HepG2 (cell line): ENCODE measurements around the gene FGF2. TPM values are rescaled to one million over a fixed set of nuclear protein-coding genes. Genes with fewer than 3 reads are reported as not detected.

Experiments used
- ATAC-seq: fragments of 200-7000 bp; cut with Tn5 transposase; 3 replicates; pipeline ENCODE4 v1.9.1; 2020; ENCODE audit warnings: mild to moderate bottlenecking, moderate library complexity
- BruUV-seq: library from RNA; stranded (reverse); fragments of 400-500 nt; replicated peaks from 2 replicates; lab custom pipeline; 2021; lab: Mats Ljungman, UMichigan
- CTCF ChIA-PET: fragments of 300-600 bp; formaldehyde crosslinking; extraction: SDS; loops from one replicate; lab custom pipeline; 2021; ENCODE audit warnings: low total read pairs, inconsistent platforms, low intra/inter-chr PET ratio; lab: Yijun Ruan, JAX
- POLR2A ChIA-PET: fragments of 350-600 bp; sonication (Branson Sonifier 250); formaldehyde crosslinking; loops from one replicate; lab custom pipeline; 2020; ENCODE audit warnings: antibody characterized with exemption, inconsistent platforms; lab: Yijun Ruan, JAX
- DNase-seq: peaks from one replicate; pipeline ENCODE4 v3.0.0-alpha.2; 2015; ENCODE audit warnings: low spot score
- FAIRE-seq: peaks from 3 replicates; lab custom pipeline; 2011; peaks lifted over from hg19 to GRCh38; lab: Jason Lieb, UNC
- H2AFZ ChIP-seq: one replicate; pipeline ENCODE4 v1.6.1; 2011; ENCODE audit warnings: low read length, inconsistent platforms
- H3K27ac ChIP-seq: fragments of 300-600 bp; 3 replicates; pipeline ENCODE4 v1.8.0; 2011; ENCODE audit warnings: mixed run types, mild to moderate bottlenecking, mixed read lengths, low read length, inconsistent platforms; ENCODE audit not compliant: insufficient read depth; ENCODE audit errors: extremely low read length
- H3K27me3 ChIP-seq, 2 experiments: fragments of 200-600 bp in 1 of 2; 2 replicates in 1 of 2; 3 replicates in 1 of 2; pipeline versions ENCODE4 v1.6.0 to v1.8.0; 2011; ENCODE audit warnings: low read length in 2 of 2, mild to moderate bottlenecking in 2 of 2, moderate library complexity in 2 of 2, inconsistent platforms in 1 of 2; ENCODE audit not compliant: insufficient read depth in 2 of 2, control insufficient read depth in 1 of 2
- H3K36me3 ChIP-seq, 2 experiments: fragments of 200-600 bp in 1 of 2; replicated peaks in 1 of 2; 2 replicates in 1 of 2; 3 replicates in 1 of 2; pipeline versions ENCODE4 v1.5.1 to v1.8.0; 2011; ENCODE audit warnings: low read length in 2 of 2, inconsistent platforms in 1 of 2; ENCODE audit not compliant: insufficient read depth in 2 of 2, control insufficient read depth in 1 of 2
- H3K4me1 ChIP-seq: 2 replicates; pipeline ENCODE4 v1.5.1; 2012; ENCODE audit warnings: low read length, inconsistent platforms; ENCODE audit not compliant: insufficient read depth
- H3K4me2 ChIP-seq: 2 replicates; pipeline ENCODE4 v1.6.0; 2011; ENCODE audit warnings: low read depth, low read length, inconsistent platforms
- H3K4me3 ChIP-seq, 3 experiments: fragments of 200-600 bp in 1 of 3; sonication (generic), shearing (Covaris generic) in 1 of 3; replicated peaks in 1 of 3; 2 replicates each; pipeline ENCODE4 v1.5.1; 2011 to 2016; ENCODE audit warnings: low read length in 3 of 3, inconsistent platforms in 2 of 3, low read depth in 2 of 3, mild to moderate bottlenecking in 2 of 3, control low read depth in 1 of 3, mixed read lengths in 1 of 3; ENCODE audit not compliant: insufficient read depth in 1 of 3
- H3K79me2 ChIP-seq: one replicate; pipeline ENCODE4 v1.6.1; 2011; ENCODE audit warnings: low read length, inconsistent platforms; ENCODE audit not compliant: insufficient read depth
- H3K9ac ChIP-seq: 2 replicates; pipeline ENCODE4 v1.6.0; 2011; ENCODE audit warnings: mild to moderate bottlenecking, low read depth, low read length, inconsistent platforms; ENCODE audit not compliant: insufficient read depth
- H3K9me3 ChIP-seq: 2 replicates; pipeline ENCODE4 v1.5.1; 2012; ENCODE audit warnings: mild to moderate bottlenecking, low read length
- H4K20me1 ChIP-seq: 2 replicates; pipeline ENCODE4 v1.6.0; 2011; ENCODE audit warnings: inconsistent platforms, mild to moderate bottlenecking, low read length, moderate library complexity; ENCODE audit not compliant: insufficient read depth
- CAMTA2 ChIP-seq: sonication (generic); formaldehyde crosslinking; IDR thresholded peaks from 2 replicates; pipeline ENCODE4 v1.4.0; 2020; ENCODE audit warnings: mild to moderate bottlenecking, missing genetic modification reagents, borderline replicate concordance
- CENPX ChIP-seq: sonication (generic); formaldehyde crosslinking; IDR thresholded peaks from 2 replicates; pipeline ENCODE4 v1.9.0; 2021; ENCODE audit warnings: mild to moderate bottlenecking, missing genetic modification reagents, moderate library complexity
- CREB3 ChIP-seq: sonication (generic); formaldehyde crosslinking; IDR thresholded peaks from 2 replicates; pipeline ENCODE4 v1.5.0; 2020; ENCODE audit warnings: missing genetic modification reagents
- GATAD2A ChIP-seq: IDR thresholded peaks from 2 replicates; pipeline ENCODE4 v1.6.1; 2016
- NCOR1 ChIP-seq: fragments of 200-600 bp; sonication (generic); IDR thresholded peaks from 2 replicates; pipeline ENCODE4 v1.7.0; 2017; ENCODE audit warnings: antibody characterized with exemption, low read length, borderline replicate concordance
- PLSCR1 ChIP-seq: sonication (generic); formaldehyde crosslinking; IDR thresholded peaks from 2 replicates; pipeline ENCODE4 v1.5.0; 2020; ENCODE audit warnings: missing genetic modification reagents, mild to moderate bottlenecking, borderline replicate concordance
- PTBP1 ChIP-seq: fragments of 200-400 bp; formaldehyde crosslinking; IDR thresholded peaks from 2 replicates; pipeline ENCODE4 v1.6.1; 2018; ENCODE audit warnings: low read length, low read depth; ENCODE audit not compliant: poor library complexity, severe bottlenecking
- RFX5 ChIP-seq: IDR thresholded peaks from 2 replicates; pipeline ENCODE4 v1.6.1; 2011; ENCODE audit warnings: low read depth, low read length, improper control_type of control experiment
- SIX4 ChIP-seq: sonication (generic); formaldehyde crosslinking; IDR thresholded peaks from 2 replicates; pipeline ENCODE4 v1.4.0; 2020; ENCODE audit warnings: missing genetic modification reagents
- ZNF136 ChIP-seq: sonication (generic); formaldehyde crosslinking; IDR thresholded peaks from 2 replicates; pipeline ENCODE4 v1.8.1; 2022; ENCODE audit warnings: low read depth, mild to moderate bottlenecking, moderate library complexity, missing genetic modification reagents
- ZNF24 ChIP-seq: fragments of 450-650 bp; IDR thresholded peaks from 2 replicates; pipeline ENCODE4 v1.6.1; 2017; ENCODE audit warnings: antibody characterized with exemption, mild to moderate bottlenecking
- ZNF713 ChIP-seq: sonication (generic); formaldehyde crosslinking; IDR thresholded peaks from 2 replicates; pipeline ENCODE4 v1.4.0; 2020; ENCODE audit warnings: mild to moderate bottlenecking, missing genetic modification reagents
- WGBS: methylation state at CpG from one replicate; pipeline ENCODE4 v1.1.6; 2017; ENCODE audit warnings: low lambda C conversion rate; 5-methylcytosine and 5-hydroxymethylcytosine counted together
- in situ Hi-C: cut with HindIII; loops from 2 replicates; pipeline ENCODE4 v1.10.0; 2017; ENCODE audit warnings: low pct_unique_long_range_greater_than_20kb; ENCODE audit not compliant: extremely low pct_ligation_motif_present
- intact Hi-C: fragments of 100-400 bp; cut with micrococcal nuclease; formaldehyde crosslinking; loops from one replicate; pipeline ENCODE4 v1.10.0; 2022; ENCODE audit not compliant: unreplicated experiment
- polyA plus RNA-seq, 8 experiments: library from polyadenylated mRNA; depleted of rRNA in 3 of 8; stranded (reverse) in 7 of 8; unstranded in 1 of 8; fragments of >200 nt; fragmentation: Illumina TruSeq in 4 of 8; extraction: Trizol in 4 of 8; gene quantifications; 2 replicates each; pipeline versions ENCODE4 v1.2.1 to v1.2.3, GENCODE V29; 2011 to 2016; ENCODE audit warnings: low read depth in 4 of 8, missing spikeins in 1 of 8, mixed read lengths in 1 of 8; ENCODE audit not compliant: insufficient read depth in 1 of 8
- total RNA-seq, 5 experiments: library from RNA; depleted of rRNA; stranded (reverse); fragments of >200 nt; fragmentation: Illumina TruSeq; extraction: Trizol; gene quantifications; 2 replicates each; pipeline ENCODE4 v1.2.3, GENCODE V29; 2016; ENCODE audit warnings: low read depth in 1 of 5
- TF ChIP-seq, protein P1 (sequence below): sonication (generic); formaldehyde crosslinking; IDR thresholded peaks from 2 replicates; pipeline ENCODE4 v1.4.0; 2020; ENCODE audit warnings: missing genetic modification reagents
- TF ChIP-seq, protein P2 (sequence below): sonication (generic); formaldehyde crosslinking; IDR thresholded peaks from 2 replicates; pipeline ENCODE4 v1.4.0; 2020; ENCODE audit warnings: missing genetic modification reagents

Gene FGF2
- total and polyA plus RNA-seq, 2 of the 13 experiments (the other 11 are each of a cell fraction or from before 2014, with no cell fraction given) = 0.01 to 0.02 TPM

DNA sequence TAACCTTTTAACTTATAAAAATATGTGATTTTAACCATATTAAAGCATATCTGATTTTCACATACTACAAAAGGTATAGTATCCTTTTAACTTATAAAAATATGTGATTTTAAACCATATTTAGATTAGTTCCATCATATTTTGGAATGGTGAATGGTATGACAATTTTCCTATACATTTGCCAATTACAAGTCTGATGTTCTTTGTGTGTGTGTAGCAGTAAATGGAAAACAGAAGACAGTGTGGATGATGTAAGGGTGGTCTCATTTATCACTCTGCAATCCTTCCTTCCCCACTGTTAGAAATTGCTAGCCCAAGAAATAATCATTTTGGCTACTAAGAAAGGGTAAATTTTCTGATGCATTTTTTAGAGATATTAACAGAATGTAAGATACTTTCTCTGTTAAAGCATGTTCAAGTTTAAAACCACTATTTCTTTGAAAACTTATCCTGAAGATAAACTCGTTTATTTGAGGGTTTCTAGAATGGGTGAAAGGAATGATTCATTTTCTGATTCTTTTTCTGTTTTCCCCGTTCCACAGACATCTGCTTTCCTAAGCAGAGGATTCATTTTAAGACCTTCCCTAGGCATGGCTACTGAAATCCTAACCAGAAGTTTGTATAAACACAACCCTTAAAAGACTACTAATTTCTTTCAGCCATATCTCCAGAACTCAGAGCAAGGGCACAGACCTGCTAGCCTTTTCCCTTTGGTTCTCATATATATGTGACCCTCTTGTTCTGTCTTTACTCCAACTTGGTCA, 74.8 kb downstream of the FGF2 start:
- no peak overlapping the region for H3K27ac ChIP-seq
- H4K20me1 ChIP-seq = no peaks in the 10 kb centered on the region
- no peaks in the 10 kb centered on the region for H3K36me3 ChIP-seq
- H3K4me3 ChIP-seq = no peak overlapping the region
- ChIA-PET CTCF (no interaction called here), POLR2A (no interaction called here)
- no TSS peak for BruUV-seq
- H3K27me3 ChIP-seq = no peaks in the 10 kb centered on the region
- in situ Hi-C loops (no loop called here), intact Hi-C loops (no loop called here)
- WGBS = 78% methylated on average over 2 of the region's 2 CpGs
- H3K4me1 ChIP-seq = no peaks in the 10 kb centered on the region
- no peak overlapping the region for H3K4me2 ChIP-seq
- no peaks in the 10 kb centered on the region for H3K9me3 ChIP-seq
- FAIRE-seq (no peak), ATAC-seq (no peak), DNase-seq (no peak)
- H3K79me2 ChIP-seq = no peaks in the 10 kb centered on the region
- no peak overlapping the region for H3K9ac ChIP-seq
- H2AFZ ChIP-seq = no peak overlapping the region
- no peak for TF ChIP-seq ZNF136
- no peak for TF ChIP-seq PTBP1
- TF ChIP-seq, protein P1, sequence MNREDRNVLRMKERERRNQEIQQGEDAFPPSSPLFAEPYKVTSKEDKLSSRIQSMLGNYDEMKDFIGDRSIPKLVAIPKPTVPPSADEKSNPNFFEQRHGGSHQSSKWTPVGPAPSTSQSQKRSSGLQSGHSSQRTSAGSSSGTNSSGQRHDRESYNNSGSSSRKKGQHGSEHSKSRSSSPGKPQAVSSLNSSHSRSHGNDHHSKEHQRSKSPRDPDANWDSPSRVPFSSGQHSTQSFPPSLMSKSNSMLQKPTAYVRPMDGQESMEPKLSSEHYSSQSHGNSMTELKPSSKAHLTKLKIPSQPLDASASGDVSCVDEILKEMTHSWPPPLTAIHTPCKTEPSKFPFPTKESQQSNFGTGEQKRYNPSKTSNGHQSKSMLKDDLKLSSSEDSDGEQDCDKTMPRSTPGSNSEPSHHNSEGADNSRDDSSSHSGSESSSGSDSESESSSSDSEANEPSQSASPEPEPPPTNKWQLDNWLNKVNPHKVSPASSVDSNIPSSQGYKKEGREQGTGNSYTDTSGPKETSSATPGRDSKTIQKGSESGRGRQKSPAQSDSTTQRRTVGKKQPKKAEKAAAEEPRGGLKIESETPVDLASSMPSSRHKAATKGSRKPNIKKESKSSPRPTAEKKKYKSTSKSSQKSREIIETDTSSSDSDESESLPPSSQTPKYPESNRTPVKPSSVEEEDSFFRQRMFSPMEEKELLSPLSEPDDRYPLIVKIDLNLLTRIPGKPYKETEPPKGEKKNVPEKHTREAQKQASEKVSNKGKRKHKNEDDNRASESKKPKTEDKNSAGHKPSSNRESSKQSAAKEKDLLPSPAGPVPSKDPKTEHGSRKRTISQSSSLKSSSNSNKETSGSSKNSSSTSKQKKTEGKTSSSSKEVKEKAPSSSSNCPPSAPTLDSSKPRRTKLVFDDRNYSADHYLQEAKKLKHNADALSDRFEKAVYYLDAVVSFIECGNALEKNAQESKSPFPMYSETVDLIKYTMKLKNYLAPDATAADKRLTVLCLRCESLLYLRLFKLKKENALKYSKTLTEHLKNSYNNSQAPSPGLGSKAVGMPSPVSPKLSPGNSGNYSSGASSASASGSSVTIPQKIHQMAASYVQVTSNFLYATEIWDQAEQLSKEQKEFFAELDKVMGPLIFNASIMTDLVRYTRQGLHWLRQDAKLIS = no peak
- TF ChIP-seq RFX5 = no peak
- TF ChIP-seq ZNF713 = no peak
- TF ChIP-seq ZNF24 = no peak
- no peak for TF ChIP-seq SIX4 (CRISPR knock-in tag)
- TF ChIP-seq, protein P2, sequence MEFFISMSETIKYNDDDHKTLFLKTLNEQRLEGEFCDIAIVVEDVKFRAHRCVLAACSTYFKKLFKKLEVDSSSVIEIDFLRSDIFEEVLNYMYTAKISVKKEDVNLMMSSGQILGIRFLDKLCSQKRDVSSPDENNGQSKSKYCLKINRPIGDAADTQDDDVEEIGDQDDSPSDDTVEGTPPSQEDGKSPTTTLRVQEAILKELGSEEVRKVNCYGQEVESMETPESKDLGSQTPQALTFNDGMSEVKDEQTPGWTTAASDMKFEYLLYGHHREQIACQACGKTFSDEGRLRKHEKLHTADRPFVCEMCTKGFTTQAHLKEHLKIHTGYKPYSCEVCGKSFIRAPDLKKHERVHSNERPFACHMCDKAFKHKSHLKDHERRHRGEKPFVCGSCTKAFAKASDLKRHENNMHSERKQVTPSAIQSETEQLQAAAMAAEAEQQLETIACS (CRISPR knock-in tag) = no peak
- TF ChIP-seq GATAD2A (CRISPR knock-in tag) = no peak
- no peak for TF ChIP-seq NCOR1
- TF ChIP-seq CREB3 (CRISPR knock-in tag) = no peak
- no peak for TF ChIP-seq PLSCR1 (CRISPR knock-in tag)
- TF ChIP-seq CENPX (CRISPR knock-in tag) = no peak
- no peak for TF ChIP-seq CAMTA2 (CRISPR knock-in tag)
